Stimulated activated CD4-positive, alpha-beta T cell treated with anti-CD3 and anti-CD28 coated beads, Interleukin-1b, Interleukin-23, amount 100 ng/mL, for 48 hours (primary cell): ENCODE measurements around the gene GNS.

ENCODE experiments used
- DNase-seq: peaks from one replicate; pipeline ENCODE4 v3.0.0-alpha.2; 2020

GNS gene

DNA sequence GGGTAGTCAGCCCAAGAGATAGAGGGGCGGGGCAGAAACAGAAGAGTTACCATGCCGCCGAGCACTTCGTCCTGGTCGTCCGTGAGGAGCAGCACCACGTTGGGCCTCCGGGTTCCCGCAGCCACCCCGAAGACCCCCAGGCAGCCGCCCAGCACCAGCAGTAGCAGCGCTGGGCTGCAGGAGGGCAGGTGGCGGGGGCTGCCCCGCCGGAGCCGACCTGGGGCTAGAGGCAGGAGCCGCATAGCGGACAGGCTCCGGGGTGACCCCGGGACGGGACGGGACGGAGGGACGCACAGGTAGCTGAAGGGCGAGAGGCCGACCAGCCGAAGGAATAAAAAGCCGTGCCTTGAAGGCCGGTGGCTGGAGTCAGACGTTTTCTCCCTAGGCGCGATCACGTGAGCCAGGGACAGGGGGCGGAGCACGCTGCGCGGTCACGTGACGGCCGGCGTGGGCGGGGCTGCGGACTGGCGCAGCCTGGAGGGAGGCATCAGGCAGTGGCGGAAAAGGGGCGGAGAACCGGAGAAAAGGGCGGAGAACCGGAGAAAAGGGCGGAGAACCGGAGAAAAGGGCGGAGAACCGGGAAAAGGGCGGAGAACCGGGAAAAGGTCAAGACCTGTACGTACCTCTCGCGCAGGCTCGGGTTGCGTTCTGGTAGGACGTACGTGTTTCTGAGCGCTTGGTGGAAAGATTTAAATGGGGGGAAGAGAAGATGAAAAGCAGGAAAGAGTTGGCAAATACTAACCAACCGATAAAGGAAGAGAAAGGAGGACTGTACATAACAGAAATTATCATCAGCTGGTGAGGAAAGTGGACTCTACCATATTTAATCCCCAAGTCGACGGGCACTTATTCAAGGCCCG is at the start of gene GNS:
Gene GNS (minus strand): TSS at position 372 of the 860 bp plus-strand sequence. CDS start 130 bp downstream, at position 242.
- peak; percentile 95 for DNase-seq

DNA sequence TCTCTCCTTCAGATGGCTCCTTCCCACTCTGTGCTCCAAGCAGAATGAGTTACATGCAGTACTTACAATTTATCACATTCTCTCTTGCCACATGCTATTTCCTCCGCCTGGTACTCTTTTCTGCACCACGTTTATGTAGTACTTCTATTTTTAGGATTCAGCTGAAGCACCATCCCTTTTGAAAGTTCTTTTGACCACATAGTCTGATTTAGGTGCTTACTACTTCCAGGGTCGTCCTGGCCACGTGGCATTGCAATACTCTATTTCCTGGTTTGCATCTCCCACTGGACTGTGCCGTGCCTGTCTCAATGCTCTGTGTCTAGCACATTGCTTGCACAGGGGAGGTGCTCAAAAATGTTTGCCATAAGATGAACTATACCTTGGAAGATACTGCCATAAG is 48.9 kb upstream of the GNS start:
- DNase-seq, result no peak

DNA sequence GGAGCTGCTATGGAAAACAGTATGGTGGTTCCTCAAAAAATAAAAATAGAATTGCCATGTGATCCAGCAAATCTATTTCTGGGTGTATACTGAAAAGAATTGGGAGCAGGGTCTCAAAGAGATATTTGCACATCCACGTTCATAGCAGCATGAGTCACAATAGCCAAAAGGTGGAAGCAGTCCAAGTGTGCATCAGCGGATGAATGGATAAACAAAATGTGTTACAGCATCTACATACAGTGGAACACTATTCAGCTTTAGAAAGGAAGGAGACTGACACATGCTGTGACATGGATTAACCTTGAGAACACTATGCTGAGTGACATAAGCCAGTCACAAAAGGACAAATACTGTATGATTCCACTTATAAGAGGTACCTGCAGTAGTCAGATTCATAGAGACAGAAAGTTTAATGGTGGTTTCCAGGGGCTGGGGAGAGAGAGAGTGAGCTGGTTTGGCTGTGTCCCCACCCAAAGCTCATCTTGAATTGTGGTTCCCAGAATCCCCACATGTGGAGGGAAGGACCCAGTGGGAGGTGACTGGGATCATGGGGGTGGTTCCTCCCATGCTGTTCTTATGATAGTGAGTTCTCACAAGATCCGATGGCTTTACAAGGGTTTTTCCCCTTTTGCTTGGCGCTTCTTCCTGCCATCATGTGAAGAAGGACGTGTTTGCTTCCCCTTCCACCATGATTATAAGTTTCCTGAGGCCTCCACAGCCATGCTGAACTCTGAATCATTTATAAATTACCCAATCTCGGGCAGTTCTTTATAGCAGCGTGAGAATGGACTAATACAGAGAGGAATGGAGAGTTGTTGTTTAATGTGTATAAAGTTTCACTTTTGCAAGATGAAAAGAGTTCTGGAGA is 47.6 kb upstream of the GNS start:
- no peak for DNase-seq

DNA sequence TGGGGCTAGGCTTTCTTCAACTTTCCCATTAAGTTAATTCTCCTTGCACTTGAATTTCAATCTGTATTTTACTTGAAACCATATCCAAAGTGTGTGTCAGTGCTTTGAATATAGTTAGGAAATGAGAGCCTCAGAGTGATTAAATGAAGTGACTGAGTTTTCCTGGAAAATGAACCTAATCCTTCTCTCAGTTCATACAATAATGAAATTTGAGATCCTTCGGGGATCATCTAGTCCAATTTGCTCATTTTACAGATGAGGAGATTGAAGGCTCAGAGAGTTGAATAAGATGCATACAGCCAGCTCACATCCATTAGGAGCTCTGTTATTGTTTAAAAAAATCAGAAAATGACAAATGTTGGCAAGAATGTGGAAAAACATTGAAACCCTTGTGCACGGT is 47.0 kb upstream of the GNS start:
- DNase-seq, result no peak

DNA sequence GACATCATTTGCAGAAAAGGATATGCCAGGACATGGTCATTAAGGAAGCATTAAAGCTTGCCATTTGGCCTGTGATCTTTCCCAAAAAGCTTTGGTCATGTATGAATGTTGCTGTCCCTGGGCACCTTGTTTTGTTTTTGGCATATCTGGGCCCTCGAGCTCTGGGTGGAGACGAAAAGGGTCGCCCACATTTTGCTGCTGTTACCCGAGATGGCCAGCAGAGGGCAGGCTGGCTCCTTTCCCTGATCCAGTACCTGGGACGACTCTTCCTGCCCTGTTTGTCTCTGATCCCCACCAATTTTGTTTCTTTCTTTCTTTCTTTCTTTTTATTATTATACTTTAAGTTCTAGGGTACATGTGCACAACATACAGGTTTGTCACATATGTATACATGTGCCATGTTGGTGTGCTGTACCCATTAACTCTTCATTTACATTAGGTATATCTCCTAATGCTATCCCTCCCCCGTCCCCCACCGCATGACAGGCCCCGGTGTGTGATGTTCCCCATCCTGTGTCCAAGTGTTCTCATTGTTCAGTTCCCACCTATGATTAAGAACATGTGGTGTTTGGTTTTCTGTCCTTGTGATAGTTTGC is 43.1 kb upstream of the GNS start:
- peak; percentile 52 for DNase-seq

DNA sequence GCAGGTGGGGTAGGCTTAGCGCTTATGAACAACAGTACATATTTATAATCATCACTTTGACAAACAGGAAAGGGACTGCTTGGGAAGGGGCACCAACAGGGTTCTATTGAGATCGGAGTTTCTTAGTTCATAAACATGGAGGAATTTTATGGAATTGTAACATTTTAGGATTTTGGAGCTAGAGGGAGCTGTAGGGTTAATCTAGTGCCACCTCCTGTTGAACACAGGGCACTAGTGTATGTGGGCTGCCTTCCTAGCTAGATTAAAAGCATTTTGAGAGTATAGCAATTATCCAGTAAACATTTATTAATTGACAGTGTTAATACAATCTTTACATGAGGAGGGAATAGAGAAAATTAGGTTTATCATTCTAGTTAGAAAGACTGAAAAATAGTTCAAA is 42.2 kb upstream of the GNS start:
- DNase-seq, result no peak

DNA sequence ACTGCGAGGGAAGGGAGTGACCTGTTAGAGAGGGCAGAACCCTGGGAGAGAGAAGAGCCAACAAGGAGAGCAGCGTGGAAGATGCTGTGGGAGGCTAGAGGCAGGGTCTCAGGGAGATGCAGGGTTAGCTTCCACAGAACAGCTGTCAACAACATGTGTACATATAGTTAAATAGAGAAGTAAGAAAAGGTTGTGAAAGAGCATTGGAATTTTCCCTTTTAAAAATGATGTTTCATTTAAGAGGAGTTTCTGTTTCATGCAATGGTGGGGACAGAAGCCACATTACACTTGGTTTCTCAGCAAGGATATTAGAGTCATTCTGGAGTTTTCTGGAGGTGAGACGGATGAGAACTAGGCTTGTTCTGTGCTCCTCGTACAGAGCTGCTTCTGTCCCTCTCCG is 41.4 kb upstream of the GNS start:
- no peak for DNase-seq

DNA sequence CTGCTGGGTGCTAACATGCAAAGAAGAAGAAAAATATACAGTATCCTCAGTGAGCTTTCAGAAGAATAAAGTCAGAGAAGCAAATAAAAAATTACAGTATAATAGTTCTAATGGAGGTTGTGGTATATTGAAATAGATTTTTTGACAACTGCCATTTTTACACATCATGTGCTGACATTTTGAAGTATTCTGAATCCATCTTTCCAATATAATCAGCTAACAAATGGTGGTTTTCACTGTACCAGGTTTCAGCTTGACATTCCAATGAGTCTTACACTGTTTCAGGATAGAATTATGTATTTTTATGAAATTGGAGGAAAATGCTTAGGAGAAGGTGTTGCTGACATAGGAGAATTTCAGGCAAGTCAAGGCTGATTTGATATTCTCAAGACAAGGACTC is 39.0 kb upstream of the GNS start:
- DNase-seq, result no peak

DNA sequence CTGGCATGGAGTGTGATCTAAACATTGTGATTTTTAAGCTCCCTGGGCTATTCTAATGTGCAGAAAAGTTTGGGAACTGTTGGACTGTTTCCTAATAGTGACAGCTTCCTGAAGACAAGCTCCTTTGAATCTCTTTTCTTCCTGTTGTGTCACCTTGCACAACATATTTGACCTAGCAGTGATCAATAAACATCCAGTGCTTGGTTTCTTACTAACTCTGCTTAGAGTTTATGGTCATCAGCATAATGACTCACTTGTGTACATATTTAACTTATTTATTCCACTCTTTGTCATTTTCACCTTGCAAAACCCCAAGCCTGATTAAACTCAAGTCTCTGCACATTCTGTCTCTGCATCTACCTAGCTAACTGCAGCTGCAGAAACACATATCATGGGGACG is 38.0 kb upstream of the GNS start:
- no peak for DNase-seq

DNA sequence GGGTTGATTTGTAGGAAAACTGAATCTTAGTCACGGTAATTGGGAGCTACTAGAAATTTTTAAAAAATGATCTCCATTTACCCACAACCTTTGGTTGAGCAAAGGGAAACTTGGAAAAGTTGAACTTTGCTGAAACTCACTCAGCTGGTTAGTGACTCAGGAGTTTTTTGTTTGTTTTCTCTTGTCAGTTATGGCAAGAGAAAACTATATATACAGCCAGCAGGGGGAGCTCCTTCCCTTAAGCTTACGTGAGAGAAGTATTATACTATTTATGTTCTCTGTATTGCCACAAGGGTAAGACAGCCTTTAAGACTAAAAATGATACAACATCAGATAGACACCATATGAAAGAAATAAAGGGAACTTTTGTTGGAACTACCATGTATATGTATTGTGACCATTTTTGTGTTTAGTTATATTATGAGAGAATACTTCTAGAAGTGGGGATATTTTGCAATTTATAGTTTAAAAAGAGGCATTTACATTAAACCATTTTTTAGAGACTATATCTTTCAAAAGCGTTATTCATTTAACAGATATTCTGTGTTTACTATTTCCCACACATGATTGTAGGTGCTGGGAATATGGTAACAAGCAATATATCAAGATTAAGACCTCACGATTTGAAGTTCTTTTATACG is 37.1 kb upstream of the GNS start:
- DNase-seq, result peak; percentile 46

DNA sequence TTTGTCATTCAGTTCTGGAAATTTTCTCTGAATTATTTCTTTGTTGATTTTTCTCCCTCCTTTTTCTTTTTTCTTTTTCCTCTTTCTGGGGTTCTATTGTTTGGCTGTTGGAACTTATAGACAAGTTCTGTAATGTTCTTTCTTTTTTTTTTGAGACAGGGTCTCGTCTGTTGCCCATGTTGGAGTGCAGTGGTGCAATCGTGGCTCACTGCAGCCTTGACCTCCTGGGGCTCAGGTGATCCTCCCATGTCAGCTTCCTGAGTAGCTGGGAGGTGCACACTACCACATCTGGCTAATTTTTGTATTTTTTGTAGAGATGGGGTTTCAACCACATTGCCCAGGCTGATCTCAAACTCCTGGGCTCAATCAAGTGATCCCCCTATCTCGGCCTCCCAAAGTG is 35.1 kb upstream of the GNS start:
- DNase-seq, result no peak

DNA sequence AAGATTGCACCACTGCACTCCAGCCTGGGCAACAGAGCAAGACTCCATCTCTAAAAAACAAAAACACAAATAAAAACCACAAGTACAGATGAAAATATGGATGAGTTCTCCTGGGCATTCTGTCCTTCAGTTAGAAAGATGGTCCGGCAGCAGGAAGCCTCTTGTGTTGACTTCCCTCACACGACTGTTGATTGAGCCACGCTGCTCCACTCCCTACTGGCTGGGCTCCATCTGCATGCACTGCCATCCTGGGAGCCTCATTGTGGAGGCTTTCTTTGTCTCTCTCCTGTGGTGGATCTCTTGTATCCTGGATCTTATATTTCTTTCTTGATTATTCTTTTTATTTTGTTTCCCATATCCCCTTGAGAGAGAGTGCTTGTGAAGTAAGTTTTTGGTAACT is 34.4 kb upstream of the GNS start:
- DNase-seq, result no peak

DNA sequence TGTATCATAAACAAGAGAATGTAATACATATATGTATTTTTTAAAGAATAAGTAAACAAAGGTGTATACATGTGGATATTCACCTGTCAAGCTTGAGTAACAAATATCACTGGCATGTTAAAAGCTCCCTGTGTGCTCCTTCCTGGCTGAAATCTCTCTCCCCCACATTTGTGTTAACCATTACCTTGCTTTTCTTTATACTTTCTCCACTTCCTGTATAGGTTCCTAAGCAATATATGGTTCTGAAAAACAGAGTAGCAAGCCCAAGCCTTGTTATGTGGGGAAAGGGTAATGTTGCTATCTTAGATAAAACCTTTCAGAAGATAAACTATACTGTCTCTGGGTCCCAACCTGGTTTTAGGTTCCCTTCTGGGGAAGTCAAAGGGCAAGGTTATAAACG is 32.9 kb upstream of the GNS start:
- DNase-seq, result no peak

DNA sequence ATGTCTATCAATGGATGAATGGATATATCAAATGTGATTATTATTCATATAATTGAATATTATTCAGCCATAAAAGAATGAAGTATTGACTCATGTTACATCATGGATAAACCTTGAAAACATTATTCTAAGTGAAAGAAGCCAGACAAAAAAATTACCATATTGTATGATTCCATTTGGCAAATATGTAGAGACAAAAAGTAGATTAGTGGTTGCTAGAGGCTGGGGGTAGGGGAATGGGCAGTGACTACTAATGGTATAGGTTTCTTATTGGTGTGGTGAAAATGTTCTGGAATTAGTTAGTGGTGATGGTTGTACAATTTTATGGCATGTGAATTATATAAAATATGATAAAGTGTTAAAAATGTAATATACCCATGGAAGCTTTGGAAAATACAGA is 31.8 kb upstream of the GNS start:
- no peak for DNase-seq

DNA sequence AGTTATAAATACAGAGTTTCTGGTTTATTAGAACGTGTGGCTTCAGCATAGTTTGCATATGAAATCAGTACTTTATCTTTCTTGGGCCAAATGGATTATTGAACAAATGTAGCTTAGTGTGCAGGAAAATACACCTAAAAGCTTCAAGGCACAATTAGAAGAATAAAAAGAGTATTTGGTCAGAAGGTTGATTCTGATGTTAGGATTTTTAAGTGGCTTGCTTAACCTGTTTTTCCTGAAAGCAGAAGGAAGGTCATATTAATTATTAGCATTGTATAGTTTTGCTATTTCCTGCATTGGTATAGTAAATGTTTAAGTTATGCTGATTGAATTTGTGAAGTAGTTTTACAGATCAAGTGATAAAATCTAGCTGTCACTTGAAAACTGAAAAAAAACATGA is 31.0 kb upstream of the GNS start:
- no peak for DNase-seq

DNA sequence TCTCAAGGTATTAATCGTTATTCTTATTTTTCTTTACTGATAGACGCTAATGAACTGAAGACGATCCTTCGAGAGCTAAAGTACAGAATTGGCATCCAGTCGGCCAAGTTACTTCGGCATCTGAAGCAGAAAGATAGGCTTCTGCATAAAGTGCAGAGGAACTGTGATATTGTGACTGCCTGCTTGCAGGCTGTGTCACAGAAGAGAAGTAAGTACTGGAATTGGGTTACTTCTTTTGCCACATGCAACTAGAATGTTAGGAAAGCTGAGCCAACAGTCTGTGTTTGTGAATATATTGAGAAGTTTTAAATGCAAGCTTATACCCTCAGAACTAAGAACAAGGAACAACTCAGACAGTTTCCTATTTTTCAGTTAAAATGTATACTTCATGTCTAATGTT is 26.6 kb upstream of the GNS start:
- DNase-seq, result no peak

DNA sequence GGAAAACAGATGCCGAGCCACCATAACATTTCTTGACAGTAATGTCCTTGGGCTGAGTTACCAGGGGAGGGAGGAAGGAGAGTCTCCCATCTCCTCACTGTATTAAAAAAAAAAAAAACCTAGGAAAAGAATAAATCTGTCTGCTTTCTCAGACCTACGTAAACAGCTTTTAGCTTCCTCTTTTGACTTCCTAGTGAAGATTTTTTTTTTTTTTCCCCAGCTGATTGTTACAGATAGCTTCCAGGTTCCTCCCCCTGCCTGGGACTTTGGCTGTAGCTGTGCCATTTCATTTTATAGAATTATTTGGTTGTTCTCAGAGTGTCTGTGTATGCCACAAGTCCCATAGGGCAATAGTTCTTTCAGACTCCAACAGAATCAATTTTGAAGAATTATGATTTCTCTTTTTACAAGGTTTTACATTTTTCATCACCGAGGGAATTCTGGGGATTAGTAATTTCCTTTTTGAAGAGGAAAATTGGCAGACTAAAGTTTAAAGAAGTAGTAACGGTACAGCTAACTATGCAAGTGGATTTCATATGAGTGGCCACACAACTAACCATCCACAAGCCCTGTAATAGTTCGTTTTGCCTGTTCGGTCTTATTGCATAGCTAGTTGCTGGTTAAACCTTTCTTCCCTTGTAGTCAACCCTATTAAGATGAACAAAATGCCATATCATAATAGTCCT is 23.1 kb upstream of the GNS start:
- DNase-seq, result no peak

DNA sequence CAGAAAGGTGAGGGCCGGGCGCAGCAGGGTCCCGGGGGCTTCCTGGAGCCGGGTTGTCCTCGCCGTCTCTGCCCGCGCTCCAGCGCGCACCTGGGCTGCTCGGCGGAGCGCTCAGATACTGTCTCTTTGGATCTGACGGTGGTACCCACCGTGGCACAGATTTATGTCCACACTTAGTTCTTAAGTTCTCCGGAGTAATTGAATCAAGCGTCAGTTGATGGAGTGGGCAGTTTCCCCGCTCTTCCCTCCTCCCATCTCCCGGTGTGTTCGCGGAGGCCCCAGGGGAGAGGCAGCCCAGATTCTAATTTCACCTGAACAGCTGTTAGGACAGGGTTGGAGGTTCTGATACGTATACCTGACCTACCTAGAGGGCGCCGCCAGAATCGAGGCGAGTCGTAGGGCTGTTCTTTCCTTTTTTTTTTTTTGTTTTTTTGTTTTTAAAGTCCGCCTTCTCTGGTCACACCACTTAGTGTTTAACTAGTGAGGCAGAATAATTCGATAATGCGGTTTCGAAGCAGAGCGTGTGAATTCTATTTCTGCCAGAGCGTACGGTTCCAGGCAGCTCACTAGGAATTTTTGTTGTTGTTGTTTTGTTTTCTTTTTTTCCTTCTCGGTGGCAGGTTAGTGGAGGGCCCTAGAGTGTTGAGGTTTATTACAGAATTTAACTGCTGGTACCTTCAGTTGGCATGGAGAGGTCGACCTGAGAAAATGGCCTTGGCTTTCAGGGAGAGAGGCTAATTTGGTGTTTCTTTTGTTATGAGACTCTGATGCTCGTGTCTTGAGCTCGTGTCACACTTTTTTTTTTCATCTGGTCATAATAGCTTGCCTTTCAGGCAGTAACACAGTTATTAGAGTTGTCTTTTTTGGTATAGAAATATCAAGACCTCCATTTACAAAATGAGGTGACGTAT is 22.3 kb upstream of the GNS start:
- DNase-seq, result no peak

DNA sequence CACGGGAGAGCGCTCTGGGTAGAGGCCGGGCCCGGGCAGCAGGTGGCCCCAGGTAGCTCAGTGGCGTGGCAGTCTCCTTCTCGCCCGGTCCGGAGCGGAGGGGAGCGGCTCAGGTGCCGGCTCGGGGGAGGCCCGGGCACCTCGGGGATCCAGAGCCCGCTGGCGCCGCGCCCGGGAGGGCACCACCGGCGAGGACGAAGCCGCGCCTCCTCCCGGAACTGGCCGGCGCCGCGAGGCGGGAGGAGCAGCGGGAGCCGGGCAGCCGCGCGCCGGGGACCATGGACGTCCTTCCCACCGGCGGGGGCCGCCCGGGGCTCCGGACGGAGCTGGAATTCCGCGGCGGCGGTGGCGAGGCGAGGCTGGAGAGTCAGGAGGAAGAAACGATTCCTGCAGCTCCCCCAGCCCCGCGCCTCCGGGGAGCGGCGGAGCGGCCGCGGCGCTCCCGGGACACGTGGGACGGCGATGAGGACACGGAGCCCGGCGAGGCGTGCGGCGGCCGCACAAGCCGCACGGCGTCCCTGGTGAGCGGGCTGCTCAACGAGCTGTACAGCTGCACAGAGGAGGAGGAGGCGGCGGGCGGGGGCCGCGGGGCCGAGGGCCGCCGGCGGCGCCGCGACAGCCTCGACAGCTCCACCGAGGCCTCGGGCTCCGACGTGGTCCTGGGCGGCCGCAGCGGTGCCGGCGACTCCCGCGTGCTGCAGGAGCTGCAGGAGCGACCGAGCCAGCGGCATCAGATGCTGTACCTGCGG is 21.5 kb upstream of the GNS start:
- peak; percentile 6 for DNase-seq

DNA sequence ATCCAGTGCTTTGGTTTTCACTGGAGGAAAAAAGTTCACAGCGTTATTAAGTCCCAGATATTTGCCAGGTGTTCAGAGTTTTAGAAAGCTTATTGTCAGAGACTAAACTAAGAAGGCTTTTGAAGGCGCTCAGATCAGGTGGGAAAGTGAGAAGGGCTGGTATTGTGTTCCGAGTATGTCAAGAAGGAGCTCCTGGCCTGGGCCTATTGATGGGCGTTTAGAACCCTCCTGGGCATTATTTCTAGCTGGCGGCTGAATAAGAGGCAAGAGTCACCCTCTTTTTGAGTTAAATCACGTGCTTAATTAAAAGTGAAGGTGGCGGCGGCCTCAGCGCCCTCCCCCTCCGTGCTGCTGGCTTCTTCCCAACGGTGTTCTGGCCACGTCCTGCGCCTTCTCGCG is 20.9 kb upstream of the GNS start:
- DNase-seq, result no peak
